H9 (cell line): ENCODE results near the gene ABCG2. TPM values are rescaled to one million over a fixed set of nuclear protein-coding genes. Genes with fewer than 3 reads are reported as not detected.

Source experiments
- DNase-seq: peaks from one replicate; pipeline ENCODE4 v3.0.0-alpha.2; 2017
- H2AFZ ChIP-seq: one replicate; pipeline ENCODE4 v1.6.1; 2013; ENCODE audit warnings: mild to moderate bottlenecking, low read length, control low read depth, moderate library complexity
- H2AK5ac ChIP-seq: 2 replicates; pipeline ENCODE4 v1.6.1; 2013; ENCODE audit warnings: low read length, control low read depth, mixed read lengths; ENCODE audit not compliant: insufficient read length
- H2BK120ac ChIP-seq: one replicate; pipeline ENCODE4 v1.6.1; 2013; ENCODE audit warnings: low read depth, mild to moderate bottlenecking, low read length, control low read depth, inconsistent platforms; ENCODE audit not compliant: poor library complexity, severe bottlenecking
- H2BK12ac ChIP-seq: 2 replicates; pipeline ENCODE4 v1.6.1; 2013; ENCODE audit warnings: low read length, control low read depth, mixed read lengths, low read depth; ENCODE audit not compliant: insufficient read length
- H2BK15ac ChIP-seq: 2 replicates; pipeline ENCODE4 v1.6.1; 2013; ENCODE audit warnings: low read depth, low read length, control low read depth
- H2BK20ac ChIP-seq: one replicate; pipeline ENCODE4 v1.6.1; 2013; ENCODE audit warnings: low read depth, mild to moderate bottlenecking, low read length, control low read depth, inconsistent platforms; ENCODE audit not compliant: poor library complexity, severe bottlenecking
- H2BK5ac ChIP-seq: 2 replicates; pipeline ENCODE4 v1.6.1; 2013; ENCODE audit warnings: low read length, control low read depth, mixed read lengths; ENCODE audit not compliant: insufficient read length
- H3K14ac ChIP-seq: 2 replicates; pipeline ENCODE4 v1.6.1; 2013; ENCODE audit warnings: low read length, control low read depth; ENCODE audit not compliant: insufficient read depth
- H3K18ac ChIP-seq: 2 replicates; pipeline ENCODE4 v1.6.1; 2013; ENCODE audit warnings: low read depth, mild to moderate bottlenecking, mixed read lengths, low read length, control low read depth; ENCODE audit not compliant: insufficient read length
- H3K23ac ChIP-seq: 2 replicates; pipeline ENCODE4 v1.6.1; 2013; ENCODE audit warnings: low read length, control low read depth, mixed read lengths, low read depth; ENCODE audit not compliant: insufficient read length
- H3K23me2 ChIP-seq: 2 replicates; pipeline ENCODE4 v1.6.1; 2013; ENCODE audit warnings: low read depth, mild to moderate bottlenecking, mixed read lengths, low read length, control low read depth; ENCODE audit not compliant: insufficient read length, poor library complexity, severe bottlenecking
- H3K27ac ChIP-seq: 2 replicates; pipeline ENCODE4 v1.5.1; 2013; ENCODE audit warnings: low read length, control low read depth, mixed read lengths, low read depth; ENCODE audit not compliant: insufficient read length
- H3K27me3 ChIP-seq: 2 replicates; pipeline ENCODE4 v1.6.1; 2013; ENCODE audit warnings: low read length, control low read depth, inconsistent platforms; ENCODE audit not compliant: insufficient read depth
- H3K4ac ChIP-seq: 2 replicates; pipeline ENCODE4 v1.6.1; 2013; ENCODE audit warnings: low read depth, mild to moderate bottlenecking, control low read depth, inconsistent platforms, low read length, moderate library complexity
- H3K4me1 ChIP-seq: 2 replicates; pipeline ENCODE4 v1.6.1; 2013; ENCODE audit warnings: low read length, control low read depth, inconsistent platforms; ENCODE audit not compliant: insufficient read depth
- H3K4me2 ChIP-seq: 2 replicates; pipeline ENCODE4 v1.6.1; 2013; ENCODE audit warnings: low read length, control low read depth, mixed read lengths; ENCODE audit not compliant: insufficient read length, insufficient read depth
- H3K56ac ChIP-seq: 2 replicates; pipeline ENCODE4 v1.6.1; 2013; ENCODE audit warnings: low read depth, mild to moderate bottlenecking, mixed read lengths, low read length, control low read depth; ENCODE audit not compliant: insufficient read length
- H3K79me1 ChIP-seq: 2 replicates; pipeline ENCODE4 v1.6.1; 2013; ENCODE audit warnings: low read depth, mild to moderate bottlenecking, moderate library complexity, low read length, control low read depth, inconsistent platforms; ENCODE audit not compliant: insufficient read depth, poor library complexity, severe bottlenecking
- H3K79me2 ChIP-seq: 2 replicates; pipeline ENCODE4 v1.6.1; 2013; ENCODE audit warnings: low read length, control low read depth, inconsistent platforms; ENCODE audit not compliant: insufficient read depth
- H3K9ac ChIP-seq: 2 replicates; pipeline ENCODE4 v1.6.1; 2013; ENCODE audit warnings: low read length, control low read depth, mixed read lengths; ENCODE audit not compliant: insufficient read length; ENCODE audit errors: extremely low read depth
- H3K9me3 ChIP-seq: one replicate; pipeline ENCODE4 v1.6.1; 2013; ENCODE audit warnings: low read depth, low read length, inconsistent platforms; ENCODE audit not compliant: control insufficient read depth
- H3T11ph ChIP-seq: one replicate; pipeline ENCODE4 v1.6.1; 2013; ENCODE audit warnings: mild to moderate bottlenecking, low read length, control low read depth, inconsistent platforms
- H4K20me1 ChIP-seq: one replicate; pipeline ENCODE4 v1.6.1; 2013; ENCODE audit not compliant: control insufficient read depth, insufficient read length, insufficient read depth
- H4K5ac ChIP-seq: 2 replicates; pipeline ENCODE4 v1.6.1; 2013; ENCODE audit warnings: low read depth, mild to moderate bottlenecking, mixed read lengths, low read length, control low read depth; ENCODE audit not compliant: insufficient read length
- H4K8ac ChIP-seq: replicated peaks from 2 replicates; pipeline ENCODE4 v1.6.1; 2013; ENCODE audit warnings: low read length, control low read depth, mixed read lengths, low read depth; ENCODE audit not compliant: insufficient read length
- H4K91ac ChIP-seq: 2 replicates; pipeline ENCODE4 v1.6.1; 2013; ENCODE audit warnings: low read depth, mild to moderate bottlenecking, moderate library complexity, mixed read lengths, low read length, control low read depth; ENCODE audit not compliant: insufficient read length
- H3K27ac Mint-ChIP-seq, 3 experiments: 2 replicates in 2 of 3; 3 replicates in 1 of 3; pipeline ENCODE4 v1.8.0; 2020 to 2021; ENCODE audit warnings: mixed read lengths in 3 of 3, mild to moderate bottlenecking in 1 of 3, moderate library complexity in 1 of 3
- H3K27me3 Mint-ChIP-seq: 2 replicates; pipeline ENCODE4 v1.8.0; 2021; ENCODE audit warnings: low read depth, mild to moderate bottlenecking, moderate library complexity, mixed read lengths
- H3K36me3 Mint-ChIP-seq, 3 experiments: 2 replicates in 2 of 3; 3 replicates in 1 of 3; pipeline ENCODE4 v1.8.0; 2020 to 2021; ENCODE audit warnings: low read depth in 3 of 3, mixed read lengths in 3 of 3; ENCODE audit not compliant: insufficient read depth in 1 of 3
- H3K4me1 Mint-ChIP-seq, 2 experiments: 2 replicates each; pipeline ENCODE4 v1.8.0; 2020; ENCODE audit warnings: mixed read lengths in 2 of 2
- H3K4me3 Mint-ChIP-seq, 2 experiments: 2 replicates in 1 of 2; 3 replicates in 1 of 2; pipeline ENCODE4 v1.8.0; 2020 to 2021; ENCODE audit warnings: mild to moderate bottlenecking in 2 of 2, mixed read lengths in 2 of 2, moderate library complexity in 1 of 2
- H3K9me3 Mint-ChIP-seq, 2 experiments: 2 replicates in 1 of 2; 3 replicates in 1 of 2; pipeline ENCODE4 v1.8.0; 2020; ENCODE audit warnings: mild to moderate bottlenecking in 2 of 2, mixed read lengths in 2 of 2, moderate library complexity in 1 of 2
- WGBS: extraction: QIAGEN DNeasy Blood & Tissue Kit; methylation state at CpG from one replicate; pipeline ENCODE4 v1.1.7; 2013; ENCODE audit warnings: missing lambda C conversion rate, low lambda C conversion rate, mixed read lengths; ENCODE audit not compliant: insufficient read length; ENCODE audit errors: extremely low coverage; 5-methylcytosine and 5-hydroxymethylcytosine counted together
- total RNA-seq: library from RNA; stranded (reverse); gene quantifications from 2 replicates; pipeline ENCODE4 v1.2.1, GENCODE V29; 2021
- TF ChIP-seq, protein P1 (sequence below): fragments of 200-600 bp; sonication (generic); conservative IDR thresholded peaks from 3 replicates; pipeline ENCODE4 v1.8.0; 2021; ENCODE audit warnings: antibody characterized with exemption, mild to moderate bottlenecking

The ABCG2 gene
- total RNA-seq, 1 experiment from 2014 or later: 1.5 TPM

DNA sequence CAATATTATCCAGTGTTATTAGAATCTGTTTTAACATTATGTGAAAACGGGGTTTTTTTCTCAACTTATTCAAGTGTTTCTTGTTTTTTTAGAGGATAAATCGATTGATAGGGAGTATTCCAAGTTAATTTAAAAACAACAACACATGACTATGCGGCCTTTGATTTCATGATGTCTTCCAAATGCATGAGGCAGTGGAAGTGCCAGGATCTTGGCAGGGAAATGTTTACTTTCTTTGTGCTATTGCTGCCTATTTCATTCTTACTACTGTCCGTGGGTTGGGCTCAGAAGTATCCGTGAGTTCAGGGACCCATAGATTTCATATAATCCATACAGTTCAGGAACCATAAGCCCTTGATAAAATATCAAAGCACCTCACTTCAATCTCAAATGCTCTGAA, 64.6 kb downstream of the ABCG2 start:
- Mint-ChIP-seq H3K4me3 (no peak overlapping the region), H3K27me3 (no peaks in the 10 kb centered on the region), H3K9me3 (no peaks in the 10 kb centered on the region), H3K27ac (no peak overlapping the region), H3K4me1 (peaks cover 4 to 7% of the 10 kb centered on the region in 2 experiments), H3K36me3 (no peaks in the 10 kb centered on the region)
- Histone ChIP-seq H4K5ac (no peak overlapping the region), H3K79me1 (no peaks in the 10 kb centered on the region), H2BK15ac (no peak overlapping the region), H2AFZ (no peak overlapping the region), H3K79me2 (no peaks in the 10 kb centered on the region), H3K9me3 (no peaks in the 10 kb centered on the region), H3K18ac (no peak overlapping the region), H3K4me2 (no peak overlapping the region), H3K4ac (no peak overlapping the region), H3K27ac (no peak overlapping the region), H3K23ac (no peak overlapping the region), H2BK120ac (no peak overlapping the region), H2AK5ac (no peak overlapping the region), H2BK12ac (no peak overlapping the region), H4K91ac (no peak overlapping the region), H4K8ac (no peak overlapping the region), H3K23me2 (no peaks in the 10 kb centered on the region), H3K56ac (no peak overlapping the region), H2BK20ac (no peak overlapping the region), H2BK5ac (no peak overlapping the region), H3K9ac (no peak overlapping the region), H3T11ph (no peak overlapping the region), H3K4me1 (no peaks in the 10 kb centered on the region), H4K20me1 (no peaks in the 10 kb centered on the region), H3K14ac (no peak overlapping the region), H3K27me3 (no peaks in the 10 kb centered on the region)
- no CpG with 5 or more reads among the region's 5 CpGs for WGBS
- no peak for DNase-seq
- TF ChIP-seq, protein P1, sequence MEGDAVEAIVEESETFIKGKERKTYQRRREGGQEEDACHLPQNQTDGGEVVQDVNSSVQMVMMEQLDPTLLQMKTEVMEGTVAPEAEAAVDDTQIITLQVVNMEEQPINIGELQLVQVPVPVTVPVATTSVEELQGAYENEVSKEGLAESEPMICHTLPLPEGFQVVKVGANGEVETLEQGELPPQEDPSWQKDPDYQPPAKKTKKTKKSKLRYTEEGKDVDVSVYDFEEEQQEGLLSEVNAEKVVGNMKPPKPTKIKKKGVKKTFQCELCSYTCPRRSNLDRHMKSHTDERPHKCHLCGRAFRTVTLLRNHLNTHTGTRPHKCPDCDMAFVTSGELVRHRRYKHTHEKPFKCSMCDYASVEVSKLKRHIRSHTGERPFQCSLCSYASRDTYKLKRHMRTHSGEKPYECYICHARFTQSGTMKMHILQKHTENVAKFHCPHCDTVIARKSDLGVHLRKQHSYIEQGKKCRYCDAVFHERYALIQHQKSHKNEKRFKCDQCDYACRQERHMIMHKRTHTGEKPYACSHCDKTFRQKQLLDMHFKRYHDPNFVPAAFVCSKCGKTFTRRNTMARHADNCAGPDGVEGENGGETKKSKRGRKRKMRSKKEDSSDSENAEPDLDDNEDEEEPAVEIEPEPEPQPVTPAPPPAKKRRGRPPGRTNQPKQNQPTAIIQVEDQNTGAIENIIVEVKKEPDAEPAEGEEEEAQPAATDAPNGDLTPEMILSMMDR: no peak
